HepG2 (cell line): ENCODE measurements around the gene IST1. TPM values are rescaled to one million over a fixed set of nuclear protein-coding genes. Genes with fewer than 3 reads are reported as not detected.

ENCODE experiments used
- ARNTL ChIP-seq: sonication (generic); formaldehyde crosslinking; IDR thresholded peaks from 2 replicates; pipeline ENCODE4 v1.4.0; 2020; ENCODE audit warnings: mild to moderate bottlenecking, missing genetic modification reagents
- BCLAF1 ChIP-seq: fragments of 450-650 bp; IDR thresholded peaks from 2 replicates; pipeline ENCODE4 v1.6.1; 2017; ENCODE audit warnings: mild to moderate bottlenecking
- BRCA1 ChIP-seq: sonication (generic); formaldehyde crosslinking; IDR thresholded peaks from 2 replicates; pipeline ENCODE4 v1.4.0; 2020; ENCODE audit warnings: missing genetic modification reagents
- CC2D1A ChIP-seq: sonication (generic); formaldehyde crosslinking; IDR thresholded peaks from 2 replicates; pipeline ENCODE4 v1.8.1; 2023; ENCODE audit warnings: mild to moderate bottlenecking, missing genetic modification reagents
- CHD4 ChIP-seq: fragments of 200-600 bp; sonication (generic); IDR thresholded peaks from 2 replicates; pipeline ENCODE4 v1.7.0; 2017; ENCODE audit warnings: mild to moderate bottlenecking, low read length, borderline replicate concordance
- DBP ChIP-seq: sonication (generic); formaldehyde crosslinking; IDR thresholded peaks from 2 replicates; pipeline ENCODE4 v1.4.0; 2020; ENCODE audit warnings: missing genetic modification reagents; ENCODE audit errors: not compliant biosample characterization
- KLF6 ChIP-seq: IDR thresholded peaks from 2 replicates; pipeline ENCODE4 v1.8.0; 2016; ENCODE audit warnings: missing biosample characterization, missing genetic modification reagents
- KMT2B ChIP-seq: IDR thresholded peaks from 2 replicates; pipeline ENCODE4 v1.6.1; 2016; ENCODE audit warnings: missing genetic modification reagents, missing compliant biosample characterization
- REL ChIP-seq: sonication (generic); formaldehyde crosslinking; conservative IDR thresholded peaks from 2 replicates; pipeline ENCODE4 v1.8.0; 2022; ENCODE audit warnings: mild to moderate bottlenecking, missing genetic modification reagents, moderate library complexity
- SIN3A ChIP-seq: IDR thresholded peaks from 2 replicates; pipeline ENCODE4 v1.6.1; 2011; ENCODE audit warnings: low read depth, mild to moderate bottlenecking, control low read depth, low read length, borderline replicate concordance
- SKI ChIP-seq: fragments of 450-650 bp; IDR thresholded peaks from one replicate; pipeline ENCODE4 v1.6.1; 2018; ENCODE audit warnings: mild to moderate bottlenecking; ENCODE audit not compliant: partially characterized antibody
- STAT5B ChIP-seq: sonication (generic); formaldehyde crosslinking; IDR thresholded peaks from 2 replicates; pipeline ENCODE4 v1.4.0; 2020; ENCODE audit warnings: missing genetic modification reagents
- ZFP62 ChIP-seq: sonication (generic); formaldehyde crosslinking; IDR thresholded peaks from 2 replicates; pipeline ENCODE4 v1.4.0; 2020; ENCODE audit warnings: missing genetic modification reagents
- ZFY ChIP-seq: sonication (generic); formaldehyde crosslinking; IDR thresholded peaks from 2 replicates; pipeline ENCODE4 v1.4.0; 2020; ENCODE audit warnings: missing genetic modification reagents
- ZNF318 ChIP-seq: sonication (generic); formaldehyde crosslinking; IDR thresholded peaks from 2 replicates; pipeline ENCODE4 v1.4.0; 2020; ENCODE audit warnings: mild to moderate bottlenecking, missing genetic modification reagents
- ZNF597 ChIP-seq: sonication (generic); formaldehyde crosslinking; IDR thresholded peaks from 2 replicates; pipeline ENCODE4 v1.5.0; 2020; ENCODE audit warnings: missing genetic modification reagents
- ZNF619 ChIP-seq: sonication (generic); formaldehyde crosslinking; IDR thresholded peaks from 2 replicates; pipeline ENCODE4 v1.4.0; 2020; ENCODE audit warnings: mild to moderate bottlenecking, missing genetic modification reagents
- polyA plus RNA-seq, 8 experiments: library from polyadenylated mRNA; depleted of rRNA in 3 of 8; stranded (reverse) in 7 of 8; unstranded in 1 of 8; fragments of >200 nt; fragmentation: Illumina TruSeq in 4 of 8; extraction: Trizol in 4 of 8; gene quantifications; 2 replicates each; pipeline versions ENCODE4 v1.2.1 to v1.2.3, GENCODE V29; 2011 to 2016; ENCODE audit warnings: low read depth in 4 of 8, missing spikeins in 1 of 8, mixed read lengths in 1 of 8; ENCODE audit not compliant: insufficient read depth in 1 of 8
- total RNA-seq, 5 experiments: library from RNA; depleted of rRNA; stranded (reverse); fragments of >200 nt; fragmentation: Illumina TruSeq; extraction: Trizol; gene quantifications; 2 replicates each; pipeline ENCODE4 v1.2.3, GENCODE V29; 2016; ENCODE audit warnings: low read depth in 1 of 5

The IST1 gene
- total and polyA plus RNA-seq, 2 of the 13 experiments (the other 11 are each of a cell fraction or from before 2014, with no cell fraction given), result 346 to 415 TPM

DNA sequence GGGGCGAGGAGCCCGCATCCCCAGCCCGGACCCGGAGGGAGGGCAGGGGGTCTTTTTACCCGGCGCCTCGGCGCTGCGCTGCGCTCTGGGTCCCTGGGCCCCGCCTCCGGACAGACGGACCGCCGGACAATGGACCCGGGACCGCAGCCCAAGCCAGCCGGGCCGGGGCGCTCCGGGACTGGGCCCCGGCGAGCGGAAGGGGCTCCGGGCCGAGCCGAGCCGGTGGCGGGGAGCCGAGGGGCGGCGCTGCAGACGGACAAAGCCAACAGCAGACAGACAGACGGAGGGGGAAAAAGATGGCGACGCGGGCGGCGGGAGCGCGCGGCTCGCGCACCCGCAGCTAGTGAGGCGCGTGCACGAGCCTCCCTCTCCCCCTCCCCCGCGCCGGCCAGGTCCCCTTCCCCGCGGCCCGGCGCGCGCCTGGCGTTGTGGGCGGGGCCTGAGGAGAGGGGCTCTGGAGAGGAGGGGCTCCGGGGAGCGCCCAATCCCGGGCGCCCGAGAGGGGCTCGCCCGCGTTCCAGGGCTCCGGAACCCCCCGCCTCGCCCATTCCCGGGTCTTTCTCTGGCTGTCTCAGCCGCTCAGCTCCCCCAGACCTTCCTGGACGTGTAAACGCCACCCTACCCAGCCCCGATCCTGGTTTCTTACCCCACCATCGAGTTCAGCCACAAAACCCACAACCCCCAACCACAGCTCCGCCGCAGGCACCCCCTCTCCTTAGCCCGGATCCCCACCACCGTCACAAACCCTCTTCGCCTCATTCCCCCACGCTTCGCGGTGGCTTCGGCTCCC is 11.3 kb upstream of the IST1 start, which contains the start of gene ZNF821 (continued):
- TF ChIP-seq ZNF318 (CRISPR knock-in tag) (no peak), KLF6 (CRISPR knock-in tag) (peak; percentile 46; the same call in 1 of the 2 replicates), DBP (no peak), BCLAF1 (no peak), ZNF619 (no peak), ARNTL (CRISPR knock-in tag) (peak; percentile 45; the same call in 1 of the 2 replicates), STAT5B (no peak), ZFY (CRISPR knock-in tag) (peak; percentile 81), BRCA1 (CRISPR knock-in tag) (no peak), ZNF597 (no peak), ZFP62 (CRISPR knock-in tag) (no peak), CC2D1A (CRISPR knock-in tag) (0 out of 2 replicates have a peak, but pooled peaks have one; percentile 44), REL (CRISPR knock-in tag) (no peak), SKI (peak; percentile 59), CHD4 (no peak), KMT2B (CRISPR knock-in tag) (0 out of 2 replicates have a peak, but pooled peaks have one; percentile 55), SIN3A (peak; percentile 23; the same call in 1 of the 2 replicates)
